Activated B cell treated with CpG ODN at 0.5 μM for 24 hours (primary cell): ENCODE data around the gene CLEC18C. TPM values are rescaled to one million over a fixed set of nuclear protein-coding genes. Genes with fewer than 3 reads are reported as not detected.
"Not testable (repeated sequence)": the region's sequence is repeated elsewhere in the genome, so short reads cannot be mapped to it uniquely, and the experiment has no call there.

Source experiments
- ATAC-seq: fragments of 200-7000 bp; cut with Tn5 transposase; one replicate; pipeline ENCODE4 v1.10.0; 2021; ENCODE audit warnings: low read depth, mild to moderate bottlenecking, moderate library complexity
- CTCF ChIA-PET: fragments of 350-600 bp; sonication (Branson Sonifier 250); formaldehyde crosslinking; loops from one replicate; lab custom pipeline; 2021; ENCODE audit warnings: antibody characterized with exemption; lab: Charles Lee
- POLR2A ChIA-PET: fragments of 350-600 bp; sonication (Branson Sonifier 250); formaldehyde crosslinking; loops from one replicate; lab custom pipeline; 2021; ENCODE audit warnings: antibody characterized with exemption; lab: Charles Lee
- DNase-seq: peaks from one replicate; pipeline ENCODE4 v3.0.0; 2022
- H3K27ac Mint-ChIP-seq: one replicate; pipeline ENCODE4 v1.8.0; 2020; ENCODE audit warnings: mixed read lengths
- H3K27me3 Mint-ChIP-seq: one replicate; pipeline ENCODE4 v1.8.0; 2021; ENCODE audit warnings: mixed read lengths
- H3K36me3 Mint-ChIP-seq: one replicate; pipeline ENCODE4 v1.8.0; 2021; ENCODE audit warnings: low read depth, mixed read lengths
- H3K4me1 Mint-ChIP-seq: one replicate; pipeline ENCODE4 v1.8.0; 2021; ENCODE audit warnings: mixed read lengths
- H3K4me3 Mint-ChIP-seq: one replicate; pipeline ENCODE4 v1.8.0; 2020; ENCODE audit warnings: mild to moderate bottlenecking, mixed read lengths
- H3K9me3 Mint-ChIP-seq: one replicate; pipeline ENCODE4 v1.8.0; 2020; ENCODE audit warnings: mixed read lengths
- intact Hi-C: fragments of 100-400 bp; cut with micrococcal nuclease; formaldehyde crosslinking; loops from one replicate; pipeline ENCODE4 v1.15.1; 2024
- total RNA-seq: library from RNA; stranded (reverse); gene quantifications from 2 replicates; pipeline ENCODE4 v1.2.3, GENCODE V29; 2022

Gene CLEC18C
- total RNA-seq, 1 donor from 2014 or later, result 0.31 TPM

DNA sequence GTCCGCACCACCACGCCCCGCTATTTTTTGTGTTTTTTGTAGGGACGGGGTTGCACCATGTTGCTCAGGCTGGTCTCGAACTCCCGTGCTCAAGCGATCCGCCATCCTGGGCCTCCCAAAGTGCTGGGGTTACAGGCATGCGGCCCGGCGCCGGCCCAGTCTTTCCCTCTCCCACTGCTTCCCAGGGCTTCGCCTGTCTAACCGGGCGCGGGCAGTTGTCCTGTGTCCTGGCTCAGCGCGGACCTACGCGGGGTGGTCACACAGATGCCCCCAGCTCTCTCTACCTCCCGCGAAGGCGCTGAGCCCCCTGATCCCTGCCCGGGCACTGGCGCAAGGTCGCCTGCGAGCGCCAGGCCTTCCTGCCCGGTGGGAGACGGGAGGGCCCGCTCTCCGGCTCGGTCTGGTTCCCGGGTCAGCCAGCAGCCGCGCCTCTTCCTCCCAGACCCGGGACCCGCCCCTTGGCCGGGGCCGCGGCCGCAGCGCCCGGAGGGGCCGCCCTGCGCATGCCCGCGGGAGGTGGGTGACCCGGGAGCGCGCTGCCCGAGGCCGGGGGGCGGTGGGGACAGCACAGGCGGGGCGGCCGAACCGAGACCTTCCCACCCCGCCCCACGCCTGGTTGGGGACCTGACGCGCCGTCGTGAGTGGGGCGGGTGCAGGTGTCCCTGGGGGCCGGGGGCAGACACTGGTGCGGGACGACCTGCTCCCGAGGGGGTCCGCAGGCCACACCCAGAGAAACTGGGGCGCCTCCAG, 14.4 kb downstream of the CLEC18C start:
- ATAC-seq, result peak; percentile 77
- H3K9me3 Mint-ChIP-seq, intact Hi-C loops: not testable (repeated sequence)

DNA sequence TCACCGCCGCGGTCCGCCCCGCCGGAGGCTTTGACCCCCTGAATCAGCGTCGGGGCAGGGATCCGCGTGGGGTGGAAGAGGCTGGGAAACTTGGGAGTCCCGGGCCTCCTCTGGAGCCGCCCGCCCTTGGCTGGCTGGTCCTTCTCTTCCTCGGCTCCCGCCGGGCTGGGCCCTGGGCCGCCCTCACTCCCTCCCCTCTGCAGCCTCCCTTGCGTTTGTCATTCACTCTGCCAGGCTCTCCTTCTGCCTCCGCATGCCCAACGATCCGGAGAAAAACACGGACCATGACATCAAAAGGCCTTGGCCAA, 15.0 kb downstream of the CLEC18C start:
- DNase-seq, H3K9me3 Mint-ChIP-seq, CTCF ChIA-PET, H3K36me3 Mint-ChIP-seq, H3K27me3 Mint-ChIP-seq, H3K4me3 Mint-ChIP-seq, intact Hi-C loops, POLR2A ChIA-PET, H3K27ac Mint-ChIP-seq, H3K4me1 Mint-ChIP-seq: not testable (repeated sequence)
- ATAC-seq, result peak; percentile 27

More for the DNA sequence above, 14.4 kb downstream of the CLEC18C start:
- H3K4me1 Mint-ChIP-seq, CTCF ChIA-PET, H3K27me3 Mint-ChIP-seq, DNase-seq, H3K36me3 Mint-ChIP-seq, H3K4me3 Mint-ChIP-seq, POLR2A ChIA-PET, H3K27ac Mint-ChIP-seq: not testable (repeated sequence)

DNA sequence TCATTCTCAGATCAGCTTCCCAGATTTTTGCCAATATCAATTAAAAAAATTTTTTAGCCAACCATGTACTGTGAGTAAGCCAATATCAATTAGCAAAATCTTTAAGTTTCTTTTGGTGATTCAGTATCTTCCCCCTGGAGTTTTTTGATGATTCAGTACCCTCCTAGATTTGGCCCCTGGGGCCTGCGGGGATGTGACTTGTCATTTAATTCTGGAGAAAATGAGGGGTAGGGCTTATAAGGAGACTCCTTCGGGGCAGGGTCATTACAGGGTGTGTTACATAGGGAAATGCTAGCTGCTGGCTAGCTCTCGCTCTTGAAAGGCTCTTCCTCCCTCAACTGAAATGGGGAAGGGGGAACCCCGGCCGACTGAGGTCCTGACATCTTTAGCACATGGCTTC, 17.0 kb downstream of the CLEC18C start:
- H3K27me3 Mint-ChIP-seq, DNase-seq, H3K36me3 Mint-ChIP-seq, H3K9me3 Mint-ChIP-seq, intact Hi-C loops, ATAC-seq, POLR2A ChIA-PET, H3K4me1 Mint-ChIP-seq, CTCF ChIA-PET, H3K27ac Mint-ChIP-seq, H3K4me3 Mint-ChIP-seq: not testable (repeated sequence)

DNA sequence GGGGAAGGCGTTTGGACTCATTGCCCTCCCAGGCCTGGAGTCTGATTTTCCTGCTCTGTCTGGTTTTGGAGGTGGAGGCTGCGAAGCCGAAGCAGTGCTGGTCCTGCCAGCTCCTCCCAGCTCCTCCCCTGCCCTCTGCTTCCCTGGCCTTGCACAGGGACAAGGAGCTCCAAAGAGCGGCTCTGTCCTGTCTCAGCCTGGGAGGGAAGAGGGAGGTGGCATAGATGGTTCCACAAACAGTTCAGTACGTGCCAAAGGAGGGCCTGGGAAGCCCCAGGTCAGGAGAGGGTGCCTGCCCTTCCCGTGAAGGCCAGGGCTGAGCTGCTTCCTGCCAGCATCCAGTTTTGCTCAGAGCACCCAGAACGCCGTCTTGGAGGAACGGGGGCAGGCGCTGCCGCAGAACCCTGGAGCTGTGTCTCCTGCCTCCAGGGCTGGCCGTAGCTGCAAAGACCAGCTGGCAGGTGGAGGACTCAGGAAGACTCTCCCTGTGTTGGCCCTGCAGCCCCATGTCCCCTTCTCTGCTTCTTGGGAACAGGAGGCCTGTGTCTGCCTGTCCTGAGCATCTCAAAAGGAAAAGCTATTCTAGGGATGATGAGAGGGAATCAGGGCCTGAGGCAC, 23.2 kb downstream of the CLEC18C start:
- H3K27me3 Mint-ChIP-seq, POLR2A ChIA-PET, H3K9me3 Mint-ChIP-seq, H3K36me3 Mint-ChIP-seq, DNase-seq, H3K27ac Mint-ChIP-seq, intact Hi-C loops, H3K4me3 Mint-ChIP-seq, CTCF ChIA-PET, H3K4me1 Mint-ChIP-seq, ATAC-seq: not testable (repeated sequence)

DNA sequence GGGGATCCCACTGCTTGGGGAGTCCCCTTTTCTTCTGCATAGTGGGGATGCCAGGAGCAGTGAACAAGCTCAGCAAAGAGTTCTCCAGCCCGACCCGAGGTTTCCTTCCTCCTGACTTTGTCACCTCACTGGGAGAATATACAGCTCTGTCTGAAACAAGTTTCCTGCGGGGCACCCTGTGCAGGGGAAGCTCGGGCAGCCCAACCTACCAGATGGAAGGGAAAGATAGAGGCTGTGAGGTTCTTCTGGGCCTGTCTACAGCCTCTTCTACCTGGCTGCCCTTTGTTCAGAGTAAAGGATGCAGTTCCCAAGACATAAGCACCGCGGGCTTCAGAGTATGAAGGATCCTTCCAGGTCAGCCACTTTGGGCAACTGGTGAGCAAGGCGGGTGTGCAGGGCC, 24.0 kb downstream of the CLEC18C start:
- POLR2A ChIA-PET, H3K9me3 Mint-ChIP-seq, H3K36me3 Mint-ChIP-seq, ATAC-seq, H3K4me1 Mint-ChIP-seq, CTCF ChIA-PET, H3K27ac Mint-ChIP-seq, DNase-seq, H3K4me3 Mint-ChIP-seq, H3K27me3 Mint-ChIP-seq, intact Hi-C loops: not testable (repeated sequence)

DNA sequence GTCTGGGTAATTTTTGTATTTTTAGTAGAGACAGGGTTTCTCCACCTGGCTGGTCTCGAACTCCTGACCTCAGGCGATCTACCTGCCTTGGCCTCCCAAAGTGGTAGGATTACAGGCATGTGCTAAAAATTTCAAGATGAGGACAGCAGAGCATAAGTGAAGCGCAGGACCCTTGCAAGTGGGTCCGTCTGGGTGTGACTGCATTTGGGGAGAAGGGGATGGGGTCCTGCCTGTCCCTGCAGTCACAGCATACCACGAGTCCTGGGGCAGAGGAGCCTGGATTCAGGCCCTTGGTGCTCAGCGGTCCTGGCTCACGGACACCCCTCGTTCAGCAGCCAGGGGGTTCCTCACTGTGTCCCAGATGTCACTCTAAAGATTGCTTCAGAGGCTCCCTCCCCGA, 24.6 kb downstream of the CLEC18C start:
- ATAC-seq, CTCF ChIA-PET, H3K36me3 Mint-ChIP-seq, DNase-seq, H3K9me3 Mint-ChIP-seq, H3K27ac Mint-ChIP-seq, POLR2A ChIA-PET, H3K27me3 Mint-ChIP-seq, H3K4me1 Mint-ChIP-seq, intact Hi-C loops, H3K4me3 Mint-ChIP-seq: not testable (repeated sequence)

DNA sequence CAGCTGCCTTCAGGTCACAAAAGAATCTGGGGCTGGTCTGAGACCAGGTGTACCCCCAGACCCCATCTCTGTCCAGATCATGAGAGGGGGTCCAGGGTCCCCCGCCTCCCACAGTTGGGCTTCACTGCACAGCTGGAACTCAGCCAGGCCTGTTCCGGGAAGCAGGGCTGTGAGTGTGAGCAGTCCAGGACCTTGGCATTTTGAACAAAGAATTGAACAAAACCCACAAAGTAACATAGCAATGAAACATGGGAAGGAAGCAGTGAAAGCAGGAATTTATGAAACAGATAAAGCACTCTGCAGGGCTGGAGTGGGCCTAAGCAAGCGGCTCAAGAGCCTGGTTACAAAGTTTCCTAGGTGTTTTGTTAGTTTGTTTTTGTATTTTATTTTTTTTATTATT, 25.1 kb downstream of the CLEC18C start:
- intact Hi-C loops, POLR2A ChIA-PET, H3K4me3 Mint-ChIP-seq, CTCF ChIA-PET, ATAC-seq, H3K36me3 Mint-ChIP-seq, H3K9me3 Mint-ChIP-seq, H3K27ac Mint-ChIP-seq, DNase-seq, H3K27me3 Mint-ChIP-seq, H3K4me1 Mint-ChIP-seq: not testable (repeated sequence)

DNA sequence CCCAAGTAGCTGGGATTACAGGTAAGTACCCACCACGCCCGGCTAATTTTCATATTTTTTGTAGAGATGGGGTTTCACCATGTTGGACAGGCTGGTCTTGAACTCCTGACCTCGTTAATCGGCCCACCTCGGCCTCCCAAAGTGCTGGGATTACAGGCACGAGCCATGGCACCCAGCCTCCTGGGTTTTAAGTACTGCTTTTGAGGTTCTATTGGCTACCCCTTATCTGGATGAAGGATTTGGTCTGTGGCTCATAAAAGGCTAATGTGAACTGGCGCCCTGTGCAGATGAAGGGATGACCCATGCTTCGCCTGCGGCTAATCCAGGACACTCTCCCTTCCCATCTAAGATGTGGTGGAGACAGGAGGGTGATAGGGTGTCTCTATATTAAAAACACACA, 25.6 kb downstream of the CLEC18C start:
- H3K4me1 Mint-ChIP-seq, POLR2A ChIA-PET, H3K36me3 Mint-ChIP-seq, ATAC-seq, DNase-seq, H3K4me3 Mint-ChIP-seq, intact Hi-C loops, H3K27ac Mint-ChIP-seq, H3K27me3 Mint-ChIP-seq, H3K9me3 Mint-ChIP-seq, CTCF ChIA-PET: not testable (repeated sequence)

DNA sequence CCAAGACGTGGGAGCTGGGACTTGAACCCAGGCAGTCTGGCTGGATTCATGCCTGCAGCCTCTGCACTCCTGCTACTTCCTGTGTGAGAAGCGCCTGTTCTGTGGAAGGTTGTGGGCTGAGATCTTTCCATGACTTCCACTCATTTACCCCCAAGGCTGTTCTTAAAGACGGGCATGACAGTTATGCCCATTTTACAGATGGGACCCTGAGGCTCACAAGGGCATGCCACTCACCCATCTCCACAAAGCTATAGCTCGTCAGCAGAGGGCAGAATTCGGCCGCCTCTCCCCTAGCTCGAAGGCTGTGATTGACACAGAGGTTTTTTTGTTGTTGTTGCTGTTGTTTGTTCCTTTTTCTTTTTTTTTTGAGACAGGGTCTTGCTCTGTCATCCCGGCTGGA, 26.5 kb downstream of the CLEC18C start:
- intact Hi-C loops, H3K4me1 Mint-ChIP-seq, DNase-seq, H3K36me3 Mint-ChIP-seq, H3K27ac Mint-ChIP-seq, CTCF ChIA-PET, ATAC-seq, H3K27me3 Mint-ChIP-seq, H3K9me3 Mint-ChIP-seq, H3K4me3 Mint-ChIP-seq, POLR2A ChIA-PET: not testable (repeated sequence)

DNA sequence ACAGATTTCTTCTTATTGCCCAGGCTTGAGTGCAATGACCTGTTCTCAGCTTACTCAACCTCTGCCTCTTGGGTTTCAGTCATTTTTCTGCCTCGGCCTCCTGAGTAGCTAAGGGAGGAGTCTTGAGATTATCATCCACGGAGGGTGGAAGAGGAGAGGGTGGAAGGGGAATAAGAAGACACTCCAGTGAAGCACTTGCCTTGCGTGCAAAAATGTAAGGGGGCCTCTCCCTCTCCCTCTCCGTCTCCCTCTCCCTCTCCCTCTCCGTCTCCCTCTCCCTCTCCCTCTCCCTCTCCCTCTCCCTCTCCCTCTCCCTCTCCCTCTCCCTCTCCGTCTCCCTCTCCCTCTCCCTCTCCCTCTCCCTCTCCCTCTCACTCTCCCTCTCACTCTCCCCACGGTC, 29.9 kb downstream of the CLEC18C start:
- DNase-seq, H3K27ac Mint-ChIP-seq, intact Hi-C loops, H3K9me3 Mint-ChIP-seq, ATAC-seq, H3K4me3 Mint-ChIP-seq, H3K27me3 Mint-ChIP-seq, H3K4me1 Mint-ChIP-seq, POLR2A ChIA-PET, CTCF ChIA-PET: not testable (repeated sequence)
- H3K36me3 Mint-ChIP-seq, result peaks cover 12% of the 10 kb centered on the region

DNA sequence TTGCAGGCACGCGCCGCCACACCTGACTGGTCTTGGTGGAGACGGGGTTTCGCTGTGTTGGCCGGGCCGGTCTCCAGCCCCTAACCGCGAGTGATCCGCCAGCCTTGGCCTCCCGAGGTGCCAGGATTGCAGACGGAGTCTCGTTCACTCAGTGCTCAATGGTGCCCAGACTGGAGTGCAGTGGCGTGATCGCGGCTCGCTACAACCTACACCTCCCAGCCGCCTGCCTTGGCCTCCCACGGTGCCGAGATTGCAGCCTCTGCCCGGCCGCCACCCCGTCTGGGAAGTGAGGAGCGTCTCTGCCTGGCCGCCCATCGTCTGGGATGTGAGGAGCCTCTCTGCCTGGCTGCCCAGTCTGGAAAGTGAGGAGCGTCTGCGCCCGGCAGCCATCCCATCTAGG, 30.4 kb downstream of the CLEC18C start:
- H3K4me1 Mint-ChIP-seq, H3K27me3 Mint-ChIP-seq, DNase-seq, intact Hi-C loops, H3K9me3 Mint-ChIP-seq, H3K27ac Mint-ChIP-seq, H3K4me3 Mint-ChIP-seq, ATAC-seq, POLR2A ChIA-PET, CTCF ChIA-PET: not testable (repeated sequence)
- H3K36me3 Mint-ChIP-seq, result peaks cover 12% of the 10 kb centered on the region

DNA sequence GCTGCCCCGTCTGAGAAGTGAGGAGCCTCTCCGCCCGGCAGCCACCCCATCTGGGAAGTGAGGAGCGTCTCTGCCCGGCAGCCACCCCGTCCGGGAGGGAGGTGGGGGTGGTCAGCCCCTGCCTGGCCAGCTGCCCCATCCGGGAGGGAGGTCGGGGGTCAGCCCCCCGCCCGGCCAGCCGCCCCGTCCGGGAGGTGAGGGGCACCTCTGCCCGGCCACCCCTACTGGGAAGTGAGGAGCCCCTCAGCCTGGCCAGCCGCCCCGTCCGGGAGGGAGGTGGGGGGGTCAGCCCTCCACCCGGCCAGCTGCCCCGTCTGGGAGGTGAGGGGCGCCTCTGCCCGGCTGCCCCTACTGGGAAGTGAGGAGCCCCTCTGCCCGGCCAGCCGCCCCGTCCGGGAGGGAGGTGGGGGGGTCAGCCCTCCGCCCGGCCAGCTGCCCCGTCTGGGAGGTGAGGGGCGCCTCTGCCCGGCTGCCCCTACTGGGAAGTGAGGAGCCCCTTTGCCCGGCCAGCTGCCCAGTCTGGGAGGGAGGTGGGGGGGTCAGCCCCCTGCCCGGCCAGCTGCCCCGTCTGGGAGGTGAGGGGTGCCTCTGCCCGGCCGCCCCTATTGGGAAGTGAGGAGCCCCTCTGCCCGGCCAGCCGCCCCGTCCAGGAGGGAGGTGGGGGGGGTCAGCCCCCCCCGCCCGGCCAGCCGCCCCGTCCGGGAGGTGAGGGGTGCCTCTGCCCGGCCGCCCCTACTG, 31.2 kb downstream of the CLEC18C start:
- H3K4me3 Mint-ChIP-seq, H3K9me3 Mint-ChIP-seq, POLR2A ChIA-PET, CTCF ChIA-PET, H3K27me3 Mint-ChIP-seq, DNase-seq, intact Hi-C loops, H3K4me1 Mint-ChIP-seq, ATAC-seq, H3K27ac Mint-ChIP-seq: not testable (repeated sequence)
- peaks cover 16% of the 10 kb centered on the region for H3K36me3 Mint-ChIP-seq
